HepG2 (cell line): Measurements from ENCODE around the gene FAM83E. TPM values are rescaled to one million over a fixed set of nuclear protein-coding genes. Genes with fewer than 3 reads are reported as not detected.

Source experiments
- ATAC-seq: fragments of 200-7000 bp; cut with Tn5 transposase; 3 replicates; pipeline ENCODE4 v1.9.1; 2020; ENCODE audit warnings: mild to moderate bottlenecking, moderate library complexity
- BruUV-seq: library from RNA; stranded (reverse); fragments of 400-500 nt; replicated peaks from 2 replicates; lab custom pipeline; 2021; lab: Mats Ljungman, UMichigan
- CTCF ChIA-PET: fragments of 300-600 bp; formaldehyde crosslinking; extraction: SDS; loops from one replicate; lab custom pipeline; 2021; ENCODE audit warnings: low total read pairs, inconsistent platforms, low intra/inter-chr PET ratio; lab: Yijun Ruan, JAX
- POLR2A ChIA-PET: fragments of 350-600 bp; sonication (Branson Sonifier 250); formaldehyde crosslinking; loops from one replicate; lab custom pipeline; 2020; ENCODE audit warnings: antibody characterized with exemption, inconsistent platforms; lab: Yijun Ruan, JAX
- DNase-seq: peaks from one replicate; pipeline ENCODE4 v3.0.0-alpha.2; 2015; ENCODE audit warnings: low spot score
- FAIRE-seq: peaks from 3 replicates; lab custom pipeline; 2011; peaks lifted over from hg19 to GRCh38; lab: Jason Lieb, UNC
- H2AFZ ChIP-seq: one replicate; pipeline ENCODE4 v1.6.1; 2011; ENCODE audit warnings: low read length, inconsistent platforms
- H3K27ac ChIP-seq: fragments of 300-600 bp; 3 replicates; pipeline ENCODE4 v1.8.0; 2011; ENCODE audit warnings: mixed run types, mild to moderate bottlenecking, mixed read lengths, low read length, inconsistent platforms; ENCODE audit not compliant: insufficient read depth; ENCODE audit errors: extremely low read length
- H3K27me3 ChIP-seq, 2 experiments: fragments of 200-600 bp in 1 of 2; 2 replicates in 1 of 2; 3 replicates in 1 of 2; pipeline versions ENCODE4 v1.6.0 to v1.8.0; 2011; ENCODE audit warnings: low read length in 2 of 2, mild to moderate bottlenecking in 2 of 2, moderate library complexity in 2 of 2, inconsistent platforms in 1 of 2; ENCODE audit not compliant: insufficient read depth in 2 of 2, control insufficient read depth in 1 of 2
- H3K36me3 ChIP-seq, 2 experiments: fragments of 200-600 bp in 1 of 2; replicated peaks in 1 of 2; 2 replicates in 1 of 2; 3 replicates in 1 of 2; pipeline versions ENCODE4 v1.5.1 to v1.8.0; 2011; ENCODE audit warnings: low read length in 2 of 2, inconsistent platforms in 1 of 2; ENCODE audit not compliant: insufficient read depth in 2 of 2, control insufficient read depth in 1 of 2
- H3K4me1 ChIP-seq: 2 replicates; pipeline ENCODE4 v1.5.1; 2012; ENCODE audit warnings: low read length, inconsistent platforms; ENCODE audit not compliant: insufficient read depth
- H3K4me2 ChIP-seq: 2 replicates; pipeline ENCODE4 v1.6.0; 2011; ENCODE audit warnings: low read depth, low read length, inconsistent platforms
- H3K4me3 ChIP-seq, 3 experiments: fragments of 200-600 bp in 1 of 3; sonication (generic), shearing (Covaris generic) in 1 of 3; replicated peaks in 1 of 3; 2 replicates each; pipeline ENCODE4 v1.5.1; 2011 to 2016; ENCODE audit warnings: low read length in 3 of 3, inconsistent platforms in 2 of 3, low read depth in 2 of 3, mild to moderate bottlenecking in 2 of 3, control low read depth in 1 of 3, mixed read lengths in 1 of 3; ENCODE audit not compliant: insufficient read depth in 1 of 3
- H3K79me2 ChIP-seq: one replicate; pipeline ENCODE4 v1.6.1; 2011; ENCODE audit warnings: low read length, inconsistent platforms; ENCODE audit not compliant: insufficient read depth
- H3K9ac ChIP-seq: 2 replicates; pipeline ENCODE4 v1.6.0; 2011; ENCODE audit warnings: mild to moderate bottlenecking, low read depth, low read length, inconsistent platforms; ENCODE audit not compliant: insufficient read depth
- H3K9me3 ChIP-seq: 2 replicates; pipeline ENCODE4 v1.5.1; 2012; ENCODE audit warnings: mild to moderate bottlenecking, low read length
- H4K20me1 ChIP-seq: 2 replicates; pipeline ENCODE4 v1.6.0; 2011; ENCODE audit warnings: inconsistent platforms, mild to moderate bottlenecking, low read length, moderate library complexity; ENCODE audit not compliant: insufficient read depth
- HHEX ChIP-seq: IDR thresholded peaks from 2 replicates; pipeline ENCODE4 v1.6.1; 2016; ENCODE audit warnings: control low read depth
- HNF4A ChIP-seq: sonication (generic); formaldehyde crosslinking; IDR thresholded peaks from 2 replicates; pipeline ENCODE4 v1.4.0; 2020; ENCODE audit warnings: missing genetic modification reagents
- MAFK ChIP-seq, 2 experiments: IDR thresholded peaks in 1 of 2; conservative IDR thresholded peaks in 1 of 2; 2 replicates each; pipeline ENCODE4 v1.6.1; 2011; ENCODE audit warnings: improper control_type of control experiment in 2 of 2, low read length in 2 of 2
- POLR2A ChIP-seq, 2 experiments: IDR thresholded peaks; 2 replicates each; pipeline ENCODE4 v1.6.1; 2011; ENCODE audit warnings: low read depth in 2 of 2, low read length in 2 of 2, mild to moderate bottlenecking in 1 of 2, moderate library complexity in 1 of 2; ENCODE audit not compliant: insufficient read depth in 1 of 2
- RBM22 ChIP-seq: fragments of 200-400 bp; formaldehyde crosslinking; optimal IDR thresholded peaks from 2 replicates; pipeline ENCODE3; 2017; ENCODE audit warnings: mild to moderate bottlenecking, low read length, moderate library complexity
- SRSF1 ChIP-seq: fragments of 200-400 bp; formaldehyde crosslinking; optimal IDR thresholded peaks from 2 replicates; pipeline ENCODE3; 2017; ENCODE audit warnings: mild to moderate bottlenecking, low read depth, low read length, moderate library complexity
- ZKSCAN1 ChIP-seq: fragments of 150-350 bp; IDR thresholded peaks from 2 replicates; pipeline ENCODE4 v1.6.1; 2014; ENCODE audit warnings: low read length
- ZNF326 ChIP-seq: sonication (generic); formaldehyde crosslinking; IDR thresholded peaks from 2 replicates; pipeline ENCODE4 v1.4.0; 2020; ENCODE audit warnings: missing genetic modification reagents, borderline replicate concordance
- ZNF598 ChIP-seq: sonication (generic); formaldehyde crosslinking; IDR thresholded peaks from 2 replicates; pipeline ENCODE4 v1.5.1; 2020; ENCODE audit warnings: mild to moderate bottlenecking, missing genetic modification reagents, borderline replicate concordance
- ZNF629 ChIP-seq: sonication (generic); formaldehyde crosslinking; conservative IDR thresholded peaks from 2 replicates; pipeline ENCODE4 v1.5.0; 2020; ENCODE audit warnings: missing genetic modification reagents
- ZNF800 ChIP-seq: sonication (generic); formaldehyde crosslinking; IDR thresholded peaks from 2 replicates; pipeline ENCODE4 v1.4.0; 2020; ENCODE audit warnings: missing genetic modification reagents
- ZSCAN25 ChIP-seq: sonication (generic); formaldehyde crosslinking; IDR thresholded peaks from 2 replicates; pipeline ENCODE4 v1.8.0; 2022; ENCODE audit warnings: mild to moderate bottlenecking, missing genetic modification reagents
- WGBS: methylation state at CpG from one replicate; pipeline ENCODE4 v1.1.6; 2017; ENCODE audit warnings: low lambda C conversion rate; 5-methylcytosine and 5-hydroxymethylcytosine counted together
- in situ Hi-C: cut with HindIII; loops from 2 replicates; pipeline ENCODE4 v1.10.0; 2017; ENCODE audit warnings: low pct_unique_long_range_greater_than_20kb; ENCODE audit not compliant: extremely low pct_ligation_motif_present
- intact Hi-C: fragments of 100-400 bp; cut with micrococcal nuclease; formaldehyde crosslinking; loops from one replicate; pipeline ENCODE4 v1.10.0; 2022; ENCODE audit not compliant: unreplicated experiment
- polyA plus RNA-seq, 8 experiments: library from polyadenylated mRNA; depleted of rRNA in 3 of 8; stranded (reverse) in 7 of 8; unstranded in 1 of 8; fragments of >200 nt; fragmentation: Illumina TruSeq in 4 of 8; extraction: Trizol in 4 of 8; gene quantifications; 2 replicates each; pipeline versions ENCODE4 v1.2.1 to v1.2.3, GENCODE V29; 2011 to 2016; ENCODE audit warnings: low read depth in 4 of 8, missing spikeins in 1 of 8, mixed read lengths in 1 of 8; ENCODE audit not compliant: insufficient read depth in 1 of 8
- total RNA-seq, 5 experiments: library from RNA; depleted of rRNA; stranded (reverse); fragments of >200 nt; fragmentation: Illumina TruSeq; extraction: Trizol; gene quantifications; 2 replicates each; pipeline ENCODE4 v1.2.3, GENCODE V29; 2016; ENCODE audit warnings: low read depth in 1 of 5
- TF ChIP-seq, protein P1 (sequence below): sonication (generic); formaldehyde crosslinking; IDR thresholded peaks from 2 replicates; pipeline ENCODE4 v1.5.1; 2020; ENCODE audit warnings: mild to moderate bottlenecking, missing genetic modification reagents, moderate library complexity

FAM83E gene
- total and polyA plus RNA-seq, 2 of the 13 experiments (the other 11 are each of a cell fraction or from before 2014, with no cell fraction given): 0.18 to 0.60 TPM

- POLR2A ChIA-PET: interaction anchor here (1.2 to 1.3 kb wide), 2 partner anchors 9 to 16 kb away, joined by 3 read pairs; no protein-coding TSS in a partner anchor
- Histone ChIP-seq H3K4me1 (peaks cover 44% of the 10 kb centered on the region), H3K27me3 (no peaks in the 10 kb centered on the region; a peak in 1 of 5 replicates), H4K20me1 (peaks cover 38% of the 10 kb centered on the region), H3K36me3 (peaks cover 15 to 28% of the 10 kb centered on the region in 2 experiments), H3K9ac (no peak overlapping the region), H2AFZ (no peak overlapping the region), H3K4me3 (no peak overlapping the region), H3K4me2 (no peak overlapping the region), H3K9me3 (no peaks in the 10 kb centered on the region), H3K27ac (no peak overlapping the region), H3K79me2 (peaks cover 33% of the 10 kb centered on the region)
- no peak for ATAC-seq
- CTCF ChIA-PET: no interaction called here
- no peak for FAIRE-seq
- 0 out of 4 replicates have a peak, but pooled peaks of 1 of the 2 experiments have one; percentile 12 for TF ChIP-seq POLR2A (IDR thresholded peaks at IDR 0.05; ENCODE audit: insufficient read depth in 1 of 2, low read depth in 2 of 2, low read length in 2 of 2)
- no peak for TF ChIP-seq ZSCAN25 (CRISPR knock-in tag)
- peak; percentile 41 to 65; a peak in 3 of 4 replicates for TF ChIP-seq MAFK (conservative IDR thresholded peaks at IDR 0.05 in 1 of 2, IDR thresholded peaks at IDR 0.05 in 1 of 2; ENCODE audit: low read length in 2 of 2)
- intact Hi-C loops: no loop called here
- in situ Hi-C loops: no loop called here
- no TSS peak for BruUV-seq
- 94% methylated on average over 13 of the region's 19 CpGs for WGBS
- no peak for DNase-seq
Measured at GRCh38 chr19:48615231-48616040, 560 bp upstream of the FAM83E start.

DNA sequence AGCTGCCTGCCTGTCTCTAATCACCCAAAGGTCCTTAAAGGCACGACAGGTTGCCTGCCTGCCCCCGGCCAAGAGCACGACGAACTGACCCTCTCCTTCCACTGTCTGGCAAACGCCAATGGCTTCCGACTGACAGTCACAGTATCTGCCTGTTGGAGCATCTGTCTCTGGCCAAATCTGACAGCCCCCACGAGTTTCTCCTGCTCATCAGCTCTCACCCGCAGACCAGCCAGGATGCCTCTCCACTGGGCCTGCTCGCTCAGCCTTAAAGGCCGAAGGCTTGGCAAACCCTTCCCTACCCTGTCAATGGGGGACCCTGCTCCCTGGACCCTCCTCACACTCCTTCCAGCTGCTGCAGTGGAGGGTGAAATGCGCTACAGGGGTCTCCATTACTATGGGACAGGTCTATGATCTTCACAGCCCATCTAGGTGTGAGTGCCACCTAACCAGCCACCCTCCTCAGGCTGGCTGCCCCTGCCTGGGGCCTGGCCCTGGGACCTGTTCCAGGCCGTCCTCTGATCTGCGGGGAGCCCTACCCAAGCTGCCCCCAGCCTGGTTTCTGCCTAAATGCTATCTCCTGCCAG is 932 bp downstream of the FAM83E start:
- POLR2A ChIA-PET: interaction anchor here (1.0 kb wide), 1 partner anchor 25 kb away, joined by 3 read pairs; no protein-coding TSS in a partner anchor
- Histone ChIP-seq H3K4me3 (no peak overlapping the region), H3K36me3 (peaks cover 15 to 28% of the 10 kb centered on the region in 2 experiments), H3K27me3 (no peaks in the 10 kb centered on the region; a peak in 1 of 5 replicates), H3K27ac (peak overlapping the region; percentile 26), H3K9ac (no peak overlapping the region), H3K79me2 (peaks cover 28% of the 10 kb centered on the region), H3K9me3 (no peaks in the 10 kb centered on the region), H4K20me1 (peaks cover 38% of the 10 kb centered on the region), H3K4me2 (no peak overlapping the region), H2AFZ (no peak overlapping the region), H3K4me1 (peaks cover 39% of the 10 kb centered on the region)
- in situ Hi-C loops (no loop called here), intact Hi-C loops (no loop called here)
- CTCF ChIA-PET: no interaction called here
- no TSS peak for BruUV-seq
- no peak for FAIRE-seq
- peak; percentile 37 for ATAC-seq
- no peak for DNase-seq
- WGBS: 81% methylated on average over 10 of the region's 13 CpGs
- TF ChIP-seq SRSF1 (no peak), HHEX (CRISPR knock-in tag) (no peak), ZSCAN25 (CRISPR knock-in tag) (no peak), ZNF629 (CRISPR knock-in tag) (no peak), ZNF598 (CRISPR knock-in tag) (no peak), ZKSCAN1 (no peak), HNF4A (CRISPR knock-in tag) (no peak), ZNF326 (CRISPR knock-in tag) (no peak), ZNF800 (CRISPR knock-in tag) (no peak), RBM22 (peak; percentile 20)
- TF ChIP-seq, protein P1, sequence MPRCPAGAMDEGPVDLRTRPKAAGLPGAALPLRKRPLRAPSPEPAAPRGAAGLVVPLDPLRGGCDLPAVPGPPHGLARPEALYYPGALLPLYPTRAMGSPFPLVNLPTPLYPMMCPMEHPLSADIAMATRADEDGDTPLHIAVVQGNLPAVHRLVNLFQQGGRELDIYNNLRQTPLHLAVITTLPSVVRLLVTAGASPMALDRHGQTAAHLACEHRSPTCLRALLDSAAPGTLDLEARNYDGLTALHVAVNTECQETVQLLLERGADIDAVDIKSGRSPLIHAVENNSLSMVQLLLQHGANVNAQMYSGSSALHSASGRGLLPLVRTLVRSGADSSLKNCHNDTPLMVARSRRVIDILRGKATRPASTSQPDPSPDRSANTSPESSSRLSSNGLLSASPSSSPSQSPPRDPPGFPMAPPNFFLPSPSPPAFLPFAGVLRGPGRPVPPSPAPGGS (CRISPR knock-in tag): no peak
